ENCODE results near the gene TLR10. TPM values are rescaled to one million over a fixed set of nuclear protein-coding genes. Genes with fewer than 3 reads are reported as not detected.
"Not testable (repeated sequence)": the region's sequence is repeated elsewhere in the genome, so short reads cannot be mapped to it uniquely, and the experiment has no call there.

TLR10 gene
- total RNA-seq, 1 experiment from 2014 or later, result not detected

DNA sequence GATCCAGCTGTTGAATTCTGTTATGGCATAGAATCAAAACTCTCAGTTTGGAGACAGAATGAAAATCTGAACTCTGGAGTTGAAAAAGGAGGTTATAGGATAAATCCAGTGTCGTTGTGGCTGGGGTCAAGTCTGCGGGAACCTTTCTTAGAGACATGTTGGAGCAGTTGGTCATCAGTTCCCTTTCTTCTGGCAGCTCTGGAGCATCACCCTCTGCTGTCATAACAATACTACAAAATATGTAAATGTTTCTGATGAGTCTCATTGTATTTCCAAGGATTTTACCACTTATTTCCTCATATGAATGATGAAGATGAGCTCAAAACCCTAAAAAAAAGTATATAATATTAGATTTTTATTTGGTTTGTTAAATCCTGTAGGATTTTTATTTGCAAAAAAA is 7.5 kb downstream of the TLR10 start:
- H3K27ac ChIP-seq, result no peak overlapping the region
- no peak overlapping the region for H3K4me3 ChIP-seq
- TF ChIP-seq, protein P1, sequence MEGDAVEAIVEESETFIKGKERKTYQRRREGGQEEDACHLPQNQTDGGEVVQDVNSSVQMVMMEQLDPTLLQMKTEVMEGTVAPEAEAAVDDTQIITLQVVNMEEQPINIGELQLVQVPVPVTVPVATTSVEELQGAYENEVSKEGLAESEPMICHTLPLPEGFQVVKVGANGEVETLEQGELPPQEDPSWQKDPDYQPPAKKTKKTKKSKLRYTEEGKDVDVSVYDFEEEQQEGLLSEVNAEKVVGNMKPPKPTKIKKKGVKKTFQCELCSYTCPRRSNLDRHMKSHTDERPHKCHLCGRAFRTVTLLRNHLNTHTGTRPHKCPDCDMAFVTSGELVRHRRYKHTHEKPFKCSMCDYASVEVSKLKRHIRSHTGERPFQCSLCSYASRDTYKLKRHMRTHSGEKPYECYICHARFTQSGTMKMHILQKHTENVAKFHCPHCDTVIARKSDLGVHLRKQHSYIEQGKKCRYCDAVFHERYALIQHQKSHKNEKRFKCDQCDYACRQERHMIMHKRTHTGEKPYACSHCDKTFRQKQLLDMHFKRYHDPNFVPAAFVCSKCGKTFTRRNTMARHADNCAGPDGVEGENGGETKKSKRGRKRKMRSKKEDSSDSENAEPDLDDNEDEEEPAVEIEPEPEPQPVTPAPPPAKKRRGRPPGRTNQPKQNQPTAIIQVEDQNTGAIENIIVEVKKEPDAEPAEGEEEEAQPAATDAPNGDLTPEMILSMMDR (conservative IDR thresholded peaks at IDR 0.05), result no peak
- TF ChIP-seq EZH2 (IDR thresholded peaks at IDR 0.05; ENCODE audit: low read depth), result no peak
- no peak overlapping the region for H2AFZ ChIP-seq
- POLR2A ChIA-PET (ENCODE audit: unreplicated experiment), result no interaction called here
- no peak for DNase-seq
- no peaks in the 10 kb centered on the region for H3F3A ChIP-seq (ENCODE audit: insufficient read depth, low read depth)
- no peaks in the 10 kb centered on the region for H3K27me3 ChIP-seq (ENCODE audit: insufficient read depth, low read depth)
- H3K79me2 ChIP-seq (ENCODE audit: low read depth), result no peaks in the 10 kb centered on the region
- CTCF ChIA-PET, result no interaction called here
- H3K9me3 ChIP-seq (ENCODE audit: insufficient read depth, low read depth), result no peaks in the 10 kb centered on the region
- no peak overlapping the region for H3K4me2 ChIP-seq
- no TSS peak for BruUV-seq (replicated peaks)
- intact Hi-C loops (cut with micrococcal nuclease; ENCODE audit: unreplicated experiment), result no loop called here
- H3K36me3 ChIP-seq (ENCODE audit: low read depth), result no peaks in the 10 kb centered on the region
- no peaks in the 10 kb centered on the region for H3K4me1 ChIP-seq (replicated peaks; ENCODE audit: insufficient read depth)
- no peaks in the 10 kb centered on the region for H4K20me1 ChIP-seq (ENCODE audit: insufficient read depth)
- no peaks in the 10 kb centered on the region for H3K9me2 ChIP-seq (ENCODE audit: insufficient read depth)

GRCh38 chr4:38774181-38774955 is 8.4 kb downstream of the TLR10 start:
- Histone ChIP-seq H3K4me1 (replicated peaks; ENCODE audit: insufficient read depth) (no peaks in the 10 kb centered on the region), H3K79me2 (ENCODE audit: low read depth) (no peaks in the 10 kb centered on the region), H3K9me2 (ENCODE audit: insufficient read depth) (no peaks in the 10 kb centered on the region), H3K4me2 (no peak overlapping the region), H3K9me3 (ENCODE audit: insufficient read depth, low read depth) (no peaks in the 10 kb centered on the region), H3K36me3 (ENCODE audit: low read depth) (no peaks in the 10 kb centered on the region), H4K20me1 (ENCODE audit: insufficient read depth) (no peaks in the 10 kb centered on the region), H3F3A (ENCODE audit: insufficient read depth, low read depth) (no peaks in the 10 kb centered on the region), H3K27ac (no peak overlapping the region), H3K4me3 (no peak overlapping the region), H3K27me3 (ENCODE audit: insufficient read depth, low read depth) (no peaks in the 10 kb centered on the region), H2AFZ (no peak overlapping the region)
- no peak for TF ChIP-seq EZH2 (IDR thresholded peaks at IDR 0.05; ENCODE audit: low read depth)
- TF ChIP-seq, protein P1 (conservative IDR thresholded peaks at IDR 0.05), result no peak
- BruUV-seq (replicated peaks), result no TSS peak
- intact Hi-C loops (cut with micrococcal nuclease; ENCODE audit: unreplicated experiment), result no loop called here
- ChIA-PET POLR2A (ENCODE audit: unreplicated experiment) (no interaction called here), CTCF (no interaction called here)
- no peak for DNase-seq

DNA sequence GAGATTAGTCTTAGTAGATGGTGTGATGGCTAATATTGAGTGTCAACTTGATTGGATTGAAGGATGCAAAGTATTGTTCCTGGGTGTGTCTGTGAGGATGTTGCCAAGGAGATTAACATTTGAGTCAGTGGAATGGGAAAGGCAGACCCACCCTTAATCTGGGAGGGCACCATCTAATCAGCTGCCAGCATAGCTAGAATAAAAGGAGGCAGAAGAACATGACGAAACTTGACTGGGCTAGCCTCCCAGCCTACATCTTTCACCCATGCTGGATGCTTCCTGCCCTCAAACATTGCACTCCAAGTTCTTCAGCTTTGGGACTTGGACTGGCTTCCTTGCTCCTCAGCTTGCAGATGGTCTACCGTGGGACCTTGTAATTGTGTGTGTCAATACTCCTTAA is 12.5 kb downstream of the TLR10 start:
- H3F3A ChIP-seq (ENCODE audit: insufficient read depth, low read depth); H3K4me3 ChIP-seq; H3K4me2 ChIP-seq; H3K36me3 ChIP-seq (ENCODE audit: low read depth); POLR2A ChIA-PET (ENCODE audit: unreplicated experiment); intact Hi-C loops (cut with micrococcal nuclease; ENCODE audit: unreplicated experiment); H4K20me1 ChIP-seq (ENCODE audit: insufficient read depth); DNase-seq; CTCF ChIA-PET; H3K79me2 ChIP-seq (ENCODE audit: low read depth); H2AFZ ChIP-seq; H3K9me2 ChIP-seq (ENCODE audit: insufficient read depth); H3K27ac ChIP-seq; H3K27me3 ChIP-seq (ENCODE audit: insufficient read depth, low read depth); BruUV-seq (replicated peaks); H3K4me1 ChIP-seq (replicated peaks; ENCODE audit: insufficient read depth); H3K9me3 ChIP-seq (ENCODE audit: insufficient read depth, low read depth): not testable (repeated sequence)

DNA sequence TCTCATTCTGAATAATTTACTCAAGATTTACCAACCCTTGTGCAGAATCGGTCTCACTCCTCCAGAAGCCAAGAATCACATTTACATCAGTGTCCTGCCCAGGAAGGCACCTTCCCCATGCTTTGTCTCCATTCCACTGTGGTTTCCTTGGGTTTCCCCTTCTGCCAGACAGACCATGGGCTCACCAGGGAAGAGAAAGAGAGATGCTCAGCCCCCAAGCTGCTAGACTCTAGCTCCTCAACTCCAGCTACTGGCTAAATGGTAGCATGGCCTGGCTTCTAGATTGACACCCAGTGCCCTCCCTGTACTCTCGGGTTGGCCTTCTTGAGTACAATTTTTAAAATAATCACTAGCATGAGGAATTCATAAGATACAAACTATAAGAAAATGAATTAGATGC is 12.9 kb downstream of the TLR10 start:
- no peaks in the 10 kb centered on the region for H3K36me3 ChIP-seq (ENCODE audit: low read depth)
- no peak overlapping the region for H2AFZ ChIP-seq
- H3K4me1 ChIP-seq (replicated peaks; ENCODE audit: insufficient read depth), result no peaks in the 10 kb centered on the region
- H3F3A ChIP-seq (ENCODE audit: insufficient read depth, low read depth), result no peaks in the 10 kb centered on the region
- no peaks in the 10 kb centered on the region for H3K9me2 ChIP-seq (ENCODE audit: insufficient read depth)
- no peaks in the 10 kb centered on the region for H3K9me3 ChIP-seq (ENCODE audit: insufficient read depth, low read depth)
- no peaks in the 10 kb centered on the region for H4K20me1 ChIP-seq (ENCODE audit: insufficient read depth)
- intact Hi-C loops (cut with micrococcal nuclease; ENCODE audit: unreplicated experiment), result no loop called here
- no peak overlapping the region for H3K4me3 ChIP-seq
- no peak overlapping the region for H3K27ac ChIP-seq
- no peak overlapping the region for H3K4me2 ChIP-seq
- no TSS peak for BruUV-seq (replicated peaks)
- no peaks in the 10 kb centered on the region for H3K79me2 ChIP-seq (ENCODE audit: low read depth)
- DNase-seq, result no peak
- ChIA-PET CTCF (interaction anchor here (0.5 kb wide), 1 partner anchor 14 kb away, joined by 6 read pairs; no protein-coding TSS in a partner anchor), POLR2A (ENCODE audit: unreplicated experiment) (no interaction called here)
- no peak for TF ChIP-seq EZH2 (IDR thresholded peaks at IDR 0.05; ENCODE audit: low read depth)
- TF ChIP-seq, protein P1 (conservative IDR thresholded peaks at IDR 0.05), result no peak
- no peaks in the 10 kb centered on the region for H3K27me3 ChIP-seq (ENCODE audit: insufficient read depth, low read depth)
